IPS-20b (cell line): Measurements from ENCODE around the gene ZSWIM9.
"Not testable (repeated sequence)": the region's sequence is repeated elsewhere in the genome, so short reads cannot be mapped to it uniquely, and the experiment has no call there.

Experiments used
- H3K27ac ChIP-seq: one replicate; pipeline ENCODE4 v1.5.1; 2013; ENCODE audit warnings: low read length
- H3K27me3 ChIP-seq: 2 replicates; pipeline ENCODE4 v1.6.1; 2013; ENCODE audit warnings: mild to moderate bottlenecking, low read length, inconsistent platforms; ENCODE audit not compliant: insufficient read depth
- H3K36me3 ChIP-seq: 2 replicates; pipeline ENCODE4 v1.6.1; 2013; ENCODE audit warnings: low read depth, mild to moderate bottlenecking, inconsistent platforms, low read length, moderate library complexity; ENCODE audit not compliant: insufficient read depth
- H3K4me1 ChIP-seq: 2 replicates; pipeline ENCODE4 v1.6.1; 2013; ENCODE audit warnings: mild to moderate bottlenecking, control low read depth, inconsistent platforms, low read length, moderate library complexity; ENCODE audit not compliant: insufficient read depth
- H3K4me3 ChIP-seq: 2 replicates; pipeline ENCODE4 v1.5.1; 2013; ENCODE audit warnings: mild to moderate bottlenecking, low read length, inconsistent platforms
- H3K9ac ChIP-seq: 2 replicates; pipeline ENCODE4 v1.6.1; 2013; ENCODE audit warnings: low read depth, mild to moderate bottlenecking, inconsistent platforms, low read length, moderate library complexity
- H3K9me3 ChIP-seq: 2 replicates; pipeline ENCODE4 v1.6.1; 2013; ENCODE audit warnings: mild to moderate bottlenecking, low read depth, low read length, inconsistent platforms; ENCODE audit not compliant: insufficient read depth

Gene ZSWIM9

DNA sequence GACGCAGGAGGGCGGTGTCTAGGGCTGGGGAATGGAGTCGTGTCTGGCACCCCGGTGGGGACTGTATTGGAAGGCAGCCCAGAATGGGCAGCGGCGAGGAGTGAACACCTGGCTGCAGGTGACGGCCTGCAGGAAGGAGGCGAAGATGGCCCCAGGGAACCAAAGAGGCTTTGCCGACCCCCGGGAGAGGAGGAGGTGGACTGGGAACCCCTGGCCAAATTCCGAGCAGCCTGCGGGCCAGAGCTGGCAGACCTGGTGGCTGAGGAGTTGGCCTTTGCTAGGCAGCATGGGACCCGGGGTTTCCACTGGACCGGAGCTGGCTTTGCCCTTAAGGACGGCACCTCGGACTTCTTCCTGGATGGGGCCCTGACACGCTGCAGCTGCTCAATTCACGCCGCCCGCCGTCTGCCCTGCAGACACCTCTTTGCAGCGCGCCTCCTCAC lies 25.9 kb downstream of the ZSWIM9 start:
- H3K27me3 ChIP-seq: no peaks in the 10 kb centered on the region
- H3K4me3 ChIP-seq: no peak overlapping the region
- no peaks in the 10 kb centered on the region for H3K4me1 ChIP-seq
- no peaks in the 10 kb centered on the region for H3K9me3 ChIP-seq
- H3K27ac ChIP-seq: no peak overlapping the region
- H3K36me3 ChIP-seq: no peaks in the 10 kb centered on the region
- no peak overlapping the region for H3K9ac ChIP-seq

DNA sequence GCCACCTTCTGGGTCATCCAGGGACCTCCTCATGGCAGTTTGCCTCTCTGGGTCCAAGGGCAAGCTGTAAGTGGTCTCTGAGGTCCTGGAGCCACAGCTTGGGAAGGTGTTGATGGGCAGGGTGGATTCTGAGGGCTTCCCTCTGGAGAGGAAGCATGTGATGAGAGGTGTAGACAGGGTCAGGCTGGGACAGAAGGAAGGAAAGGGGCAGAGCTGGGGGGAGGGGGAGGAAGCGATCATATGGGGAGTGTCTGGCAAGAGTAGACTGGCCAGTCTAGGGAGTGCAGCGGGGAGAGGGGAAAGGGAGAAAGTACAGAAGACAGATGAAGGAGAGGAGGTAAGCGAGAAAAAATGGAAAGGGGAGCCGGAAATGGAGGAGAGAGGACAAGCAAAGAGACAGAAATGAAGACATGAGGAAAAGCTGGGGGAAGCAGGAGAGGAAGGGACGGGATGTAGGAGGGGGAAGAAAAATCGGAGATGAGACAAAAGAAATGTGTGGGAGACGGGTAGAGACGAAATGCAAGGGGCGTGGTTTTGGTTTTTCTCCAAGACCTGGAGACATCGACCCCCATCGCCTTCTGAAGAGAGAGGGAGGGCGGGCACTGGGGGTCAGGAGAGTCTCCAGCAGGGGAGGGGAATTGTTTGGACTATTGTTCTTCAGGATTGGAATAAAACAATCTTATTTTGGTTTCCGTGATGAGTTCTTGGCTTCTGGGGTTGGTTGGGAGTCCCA lies 26.6 kb downstream of the ZSWIM9 start:
- Histone ChIP-seq H3K4me1 (no peaks in the 10 kb centered on the region), H3K9me3 (no peaks in the 10 kb centered on the region), H3K9ac (no peak overlapping the region), H3K4me3 (no peak overlapping the region), H3K36me3 (no peaks in the 10 kb centered on the region), H3K27ac (no peak overlapping the region), H3K27me3 (no peaks in the 10 kb centered on the region)

DNA sequence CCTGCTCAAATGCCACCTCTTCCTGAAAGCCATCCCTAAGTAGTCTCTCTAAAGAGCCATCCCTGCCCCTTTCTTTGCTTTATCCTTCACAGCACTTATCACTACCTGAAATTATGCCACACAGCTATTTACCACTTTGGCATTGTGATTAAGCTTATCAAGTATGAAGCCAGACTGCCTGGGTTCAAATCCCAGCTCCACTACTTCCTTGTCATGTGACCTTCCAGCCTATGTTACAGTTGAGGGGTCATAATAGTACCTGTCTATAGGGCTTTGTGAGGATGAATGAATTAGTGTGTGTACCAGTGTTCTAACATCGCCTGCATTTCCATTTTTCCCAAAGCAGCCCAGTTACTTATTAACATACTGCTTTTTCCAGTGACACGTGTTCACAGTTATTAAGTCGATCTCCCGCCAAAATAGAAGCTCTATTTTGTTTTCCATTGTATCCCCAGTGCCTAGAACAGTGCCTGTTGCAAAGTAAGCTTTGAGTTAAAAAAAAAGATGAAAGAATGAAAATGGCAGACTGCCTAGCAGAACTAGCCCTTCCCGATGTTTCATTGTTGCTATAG lies 32.8 kb downstream of the ZSWIM9 start:
- no peaks in the 10 kb centered on the region; the same call in 1 of the 2 replicates for H3K27me3 ChIP-seq
- peak overlapping the region; percentile 5 for H3K27ac ChIP-seq
- H3K4me1 ChIP-seq: peaks cover 5% of the 10 kb centered on the region; the same call in 1 of the 2 replicates
- peak overlapping the region; percentile 62; the same call in 1 of the 2 replicates for H3K9ac ChIP-seq
- no peaks in the 10 kb centered on the region for H3K36me3 ChIP-seq
- H3K4me3 ChIP-seq: peak overlapping the region; percentile 67
- H3K9me3 ChIP-seq: no peaks in the 10 kb centered on the region

DNA sequence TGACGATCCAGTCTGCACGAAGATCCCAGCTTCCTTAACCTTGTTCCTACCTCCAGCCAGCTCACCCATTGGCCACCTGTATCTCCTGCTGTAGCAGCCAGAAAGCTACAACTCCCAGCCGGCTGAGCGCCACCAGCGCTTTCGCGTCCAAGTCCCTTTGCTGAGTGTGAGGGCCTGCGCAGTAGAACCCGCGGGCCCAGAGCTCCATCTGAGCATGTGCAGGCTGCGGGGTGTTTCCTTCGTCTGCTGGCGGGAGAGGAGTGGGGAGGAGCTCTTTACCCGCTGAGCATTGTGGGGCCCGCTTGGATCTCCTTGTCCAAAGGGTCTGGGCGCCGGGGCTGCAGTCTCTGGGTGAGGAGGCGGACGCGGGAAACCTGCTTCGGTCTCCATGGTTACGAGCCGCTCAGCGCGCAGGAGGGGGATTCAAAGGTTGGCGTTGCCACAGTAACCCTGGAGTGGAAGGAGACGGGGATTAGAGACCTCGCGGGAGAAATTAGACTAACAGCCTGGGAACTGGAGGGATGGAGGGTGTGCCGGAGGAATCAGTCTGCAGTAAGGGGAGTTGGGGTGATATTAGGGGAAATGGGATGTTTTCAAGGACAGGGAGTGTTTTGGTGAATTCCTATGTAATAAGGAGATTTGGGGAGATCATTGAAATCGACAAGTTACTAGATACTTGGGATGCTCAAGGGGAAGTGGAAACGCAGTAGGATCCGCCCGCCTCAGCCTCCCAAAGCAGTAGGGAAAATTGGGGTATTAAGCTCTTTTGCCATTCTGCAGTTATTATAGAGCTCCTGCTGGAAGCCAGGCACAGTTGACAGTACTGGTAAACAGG lies 33.5 kb downstream of the ZSWIM9 start:
- Histone ChIP-seq H3K4me3 (peak overlapping the region; percentile 75), H3K36me3 (no peaks in the 10 kb centered on the region), H3K27ac (peak overlapping the region; percentile 5)

DNA sequence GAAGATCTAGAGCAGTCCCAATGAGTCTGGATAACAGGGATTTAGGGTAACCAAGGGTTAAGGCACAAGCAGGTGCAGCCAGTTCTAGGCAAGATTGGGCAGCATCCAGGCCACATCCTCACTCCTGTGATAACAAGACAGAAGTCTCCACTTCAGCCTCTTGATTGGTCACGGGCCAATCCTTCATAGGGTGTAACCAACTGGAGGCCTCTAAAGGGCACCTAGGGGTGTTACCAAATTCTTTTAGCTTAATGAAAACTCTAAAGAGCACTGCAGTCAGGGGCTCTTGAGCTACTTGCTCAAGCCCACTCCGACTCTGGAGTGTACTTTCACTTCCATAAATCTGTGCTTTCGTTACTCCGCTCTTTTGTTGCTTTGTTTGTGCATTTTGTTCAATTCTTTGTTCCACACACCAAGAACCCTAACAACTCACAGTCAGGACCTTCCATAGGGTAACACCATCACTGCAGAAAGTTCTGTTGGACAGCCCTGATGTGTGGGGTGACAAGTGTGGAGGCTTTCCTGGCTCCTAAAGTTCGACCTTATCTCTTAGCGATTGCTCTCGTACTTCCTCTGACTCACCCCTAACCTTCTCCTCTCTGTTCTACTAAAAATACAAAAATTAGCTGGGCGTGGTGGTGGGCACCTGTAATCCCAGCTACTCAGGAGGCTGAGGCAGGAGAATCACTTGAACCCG lies 36.1 kb downstream of the ZSWIM9 start:
- Histone ChIP-seq H3K27ac (no peak overlapping the region), H3K36me3 (no peaks in the 10 kb centered on the region), H3K9ac (no peak overlapping the region), H3K4me1 (peaks cover 5% of the 10 kb centered on the region; the same call in 1 of the 2 replicates), H3K4me3 (no peak overlapping the region), H3K9me3 (no peaks in the 10 kb centered on the region), H3K27me3 (no peaks in the 10 kb centered on the region; the same call in 1 of the 2 replicates)

More for the DNA sequence above, 33.5 kb downstream of the ZSWIM9 start:
- Histone ChIP-seq H3K27me3 (no peaks in the 10 kb centered on the region; the same call in 1 of the 2 replicates), H3K9ac (peak overlapping the region; percentile 80; the same call in 1 of the 2 replicates), H3K4me1 (peaks cover 5% of the 10 kb centered on the region; the same call in 1 of the 2 replicates), H3K9me3 (no peaks in the 10 kb centered on the region)

DNA sequence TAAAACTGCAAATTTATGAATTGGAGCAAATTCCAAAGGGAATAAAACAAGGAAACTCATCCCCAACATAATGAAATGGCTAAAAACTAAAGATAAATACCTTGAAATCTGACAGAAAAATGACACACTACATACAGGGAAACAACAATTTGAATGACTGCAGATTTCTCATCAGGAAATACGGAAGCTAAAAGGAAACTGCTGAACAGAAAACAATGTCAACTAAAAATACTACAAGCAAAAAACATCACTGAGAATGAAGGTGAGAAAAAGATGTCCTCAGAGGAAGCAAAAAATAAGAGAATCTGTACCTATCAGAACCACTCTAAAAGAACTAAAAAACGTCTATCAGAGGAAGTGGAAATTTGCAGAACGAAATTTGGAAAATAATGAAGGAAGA lies 39.5 kb downstream of the ZSWIM9 start:
- Histone ChIP-seq H3K4me1 (no peaks in the 10 kb centered on the region), H3K4me3 (no peak overlapping the region), H3K9ac (no peak overlapping the region), H3K9me3 (no peaks in the 10 kb centered on the region), H3K36me3 (no peaks in the 10 kb centered on the region), H3K27me3 (no peaks in the 10 kb centered on the region; the same call in 1 of the 2 replicates), H3K27ac (no peak overlapping the region)

DNA sequence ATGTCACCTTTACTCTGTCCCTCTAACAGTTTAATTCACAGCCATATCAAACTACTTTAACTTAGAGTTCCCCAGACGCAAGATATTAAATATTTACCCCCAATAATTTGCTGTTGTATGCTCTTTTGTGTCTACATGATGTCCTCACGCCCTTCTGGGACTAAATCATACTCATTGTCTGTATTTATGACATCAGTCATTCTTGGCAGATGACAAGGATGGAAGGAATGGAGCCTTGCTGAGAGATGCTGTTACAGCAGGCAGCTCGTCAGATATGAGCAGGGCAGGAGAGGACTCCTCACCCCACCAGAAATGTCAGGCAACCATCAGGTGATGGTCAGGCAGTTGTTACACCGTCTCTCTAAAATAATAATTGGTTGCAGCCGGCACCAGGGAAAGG lies 43.5 kb downstream of the ZSWIM9 start:
- no peaks in the 10 kb centered on the region for H3K36me3 ChIP-seq
- H3K27ac ChIP-seq: no peak overlapping the region

DNA sequence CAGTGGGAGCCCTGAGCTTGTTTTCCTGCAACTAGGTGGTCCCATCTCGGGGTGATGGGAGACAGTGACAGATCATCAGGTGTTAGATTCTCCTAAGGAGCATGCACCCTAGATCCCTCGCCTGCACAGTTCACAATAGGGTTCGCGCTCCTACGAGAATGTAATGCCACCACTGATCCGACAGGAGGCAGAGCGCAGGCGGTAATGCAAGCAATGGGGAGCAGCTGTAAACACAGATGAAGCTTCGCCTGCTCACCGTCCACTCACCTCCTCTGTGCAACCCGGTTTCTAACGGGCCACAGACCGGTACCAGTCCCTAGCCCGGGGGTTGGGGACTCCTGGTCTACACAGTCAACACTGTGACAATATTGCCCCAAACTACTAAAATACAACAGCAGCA lies 46.5 kb downstream of the ZSWIM9 start:
- Histone ChIP-seq H3K9ac (no peak overlapping the region), H3K4me3 (no peak overlapping the region), H3K4me1 (no peaks in the 10 kb centered on the region), H3K27ac (no peak overlapping the region), H3K27me3 (no peaks in the 10 kb centered on the region), H3K9me3 (no peaks in the 10 kb centered on the region), H3K36me3 (no peaks in the 10 kb centered on the region)

More for the DNA sequence above, 43.5 kb downstream of the ZSWIM9 start:
- Histone ChIP-seq H3K4me1 (no peaks in the 10 kb centered on the region), H3K9me3 (no peaks in the 10 kb centered on the region), H3K9ac (no peak overlapping the region), H3K4me3 (no peak overlapping the region), H3K27me3 (no peaks in the 10 kb centered on the region)

DNA sequence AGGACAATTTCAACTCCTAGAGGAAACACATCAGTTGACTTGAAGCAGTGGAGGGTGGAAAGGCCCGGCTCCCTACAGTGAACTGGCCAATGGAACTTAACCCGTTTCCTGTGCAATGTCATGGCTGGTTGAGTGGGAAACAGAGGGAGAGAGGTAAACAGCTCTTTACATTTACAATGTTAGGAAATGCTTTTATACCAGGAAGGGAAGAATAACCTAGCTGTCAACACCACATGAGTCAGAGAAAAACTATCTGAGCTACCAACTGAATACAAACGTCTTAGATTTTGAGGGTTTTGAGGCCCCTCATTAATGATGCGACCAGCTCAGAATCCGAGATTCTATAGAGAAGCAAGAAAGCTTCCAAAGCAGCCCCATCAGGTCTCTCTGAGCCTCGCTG lies 48.5 kb downstream of the ZSWIM9 start:
- Histone ChIP-seq H3K27ac (no peak overlapping the region), H3K4me3 (no peak overlapping the region), H3K9ac (no peak overlapping the region), H3K27me3 (no peaks in the 10 kb centered on the region), H3K36me3 (no peaks in the 10 kb centered on the region), H3K9me3 (no peaks in the 10 kb centered on the region), H3K4me1 (no peaks in the 10 kb centered on the region)

DNA sequence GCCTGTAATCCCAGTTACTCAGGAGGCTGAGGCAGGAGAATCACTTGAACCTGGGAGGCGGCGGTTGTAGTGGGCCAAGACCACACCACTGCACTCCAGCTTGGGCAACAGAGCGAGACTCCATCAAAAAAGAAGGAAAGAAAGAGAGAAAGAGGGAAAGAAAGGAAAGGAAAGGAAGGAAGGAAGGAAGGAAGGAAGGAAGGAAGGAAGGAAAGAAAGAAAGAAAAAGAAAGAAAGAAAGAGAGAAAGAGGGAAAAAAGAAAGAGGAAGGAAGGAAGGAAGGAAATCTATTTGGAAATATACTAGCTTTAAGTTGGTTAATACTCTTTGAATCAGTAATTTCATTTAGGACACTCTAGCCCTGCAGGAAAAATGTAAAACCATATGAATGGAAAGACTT lies 50.3 kb downstream of the ZSWIM9 start:
- not testable (repeated sequence) for H3K27ac ChIP-seq, H3K9me3 ChIP-seq, H3K4me3 ChIP-seq, H3K27me3 ChIP-seq, H3K36me3 ChIP-seq, H3K9ac ChIP-seq, H3K4me1 ChIP-seq

DNA sequence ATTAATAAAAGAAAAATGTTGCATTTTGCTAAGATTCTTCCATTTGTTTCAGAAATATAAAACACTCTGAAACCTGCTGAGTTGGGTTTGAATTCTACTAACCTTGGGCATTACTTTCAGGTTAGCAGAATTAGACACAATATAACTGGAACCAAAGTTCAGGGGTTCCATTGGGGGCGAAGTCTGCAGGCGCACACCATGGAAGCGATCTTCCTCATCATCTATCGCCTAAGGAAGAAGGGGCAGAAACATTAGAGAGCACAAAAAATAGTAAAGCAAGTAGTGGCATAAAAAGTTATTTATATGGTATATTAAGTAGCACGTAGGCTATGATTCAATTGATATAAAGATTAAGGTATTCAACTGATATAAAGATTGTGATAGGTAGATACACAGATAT lies 51.1 kb downstream of the ZSWIM9 start:
- Histone ChIP-seq H3K36me3 (no peaks in the 10 kb centered on the region), H3K4me3 (no peak overlapping the region), H3K9ac (no peak overlapping the region), H3K4me1 (no peaks in the 10 kb centered on the region), H3K27ac (no peak overlapping the region), H3K27me3 (no peaks in the 10 kb centered on the region), H3K9me3 (no peaks in the 10 kb centered on the region)
